ENCODE measurements around the gene HIPK2. TPM values are rescaled to one million over a fixed set of nuclear protein-coding genes. Genes with fewer than 3 reads are reported as not detected.

Gene HIPK2
- total RNA-seq, 2 experiments from 2014 or later, result 6.2 to 7.9 TPM

GRCh38 chr7:139597028-139597427 lies 180.8 kb downstream of the HIPK2 start:
- intact Hi-C loops (cut with micrococcal nuclease; ENCODE audit: unreplicated experiment), result no loop called here
- TF ChIP-seq CTCF (conservative IDR thresholded peaks at IDR 0.05; ENCODE audit: low read length) (no peak), EZH2phosphoT487 (IDR thresholded peaks at IDR 0.05; ENCODE audit: borderline replicate concordance, low read depth, low read length) (no peak)
- no peaks in the 10 kb centered on the region for H3K9me2 ChIP-seq (ENCODE audit: insufficient read depth, low read length)
- no peaks in the 10 kb centered on the region for H4K20me1 ChIP-seq (ENCODE audit: insufficient read depth, low read length)
- no peak overlapping the region for H3K4me3 ChIP-seq (ENCODE audit: low read depth, low read length, poor library complexity, severe bottlenecking)
- H2AFZ ChIP-seq (ENCODE audit: low read length), result no peak overlapping the region
- ChIA-PET CTCF (ENCODE audit: unreplicated experiment) (no interaction called here), POLR2A (no interaction called here)
- H3K79me2 ChIP-seq (ENCODE audit: insufficient read depth, low read depth, low read length), result no peaks in the 10 kb centered on the region
- no peak for DNase-seq (ENCODE audit: low spot score)
- H3K4me1 ChIP-seq (ENCODE audit: insufficient read depth, low read length, poor library complexity, severe bottlenecking), result no peaks in the 10 kb centered on the region
- H3K27ac ChIP-seq (ENCODE audit: low read depth, low read length, poor library complexity, severe bottlenecking), result no peak overlapping the region
- no peaks in the 10 kb centered on the region for H3K9me3 ChIP-seq (ENCODE audit: low read length)
- no peak overlapping the region for H3K4me2 ChIP-seq (ENCODE audit: low read length)
- BruUV-seq (replicated peaks), result no TSS peak
- no peaks in the 10 kb centered on the region for H3K36me3 ChIP-seq (ENCODE audit: insufficient read depth, low read length)

- Histone ChIP-seq H3K27ac (ENCODE audit: low read depth, low read length, poor library complexity, severe bottlenecking) (no peak overlapping the region), H3K4me2 (ENCODE audit: low read length) (no peak overlapping the region), H2AFZ (ENCODE audit: low read length) (no peak overlapping the region), H4K20me1 (ENCODE audit: insufficient read depth, low read length) (no peaks in the 10 kb centered on the region), H3K4me3 (ENCODE audit: low read depth, low read length, poor library complexity, severe bottlenecking) (no peak overlapping the region), H3K9me3 (ENCODE audit: low read length) (no peaks in the 10 kb centered on the region), H3K79me2 (ENCODE audit: insufficient read depth, low read depth, low read length) (no peaks in the 10 kb centered on the region), H3K4me1 (ENCODE audit: insufficient read depth, low read length, poor library complexity, severe bottlenecking) (no peaks in the 10 kb centered on the region), H3K9me2 (ENCODE audit: insufficient read depth, low read length) (no peaks in the 10 kb centered on the region), H3K36me3 (ENCODE audit: insufficient read depth, low read length) (no peaks in the 10 kb centered on the region)
- DNase-seq (ENCODE audit: low spot score), result no peak
- no TSS peak for BruUV-seq (replicated peaks)
- ChIA-PET CTCF (ENCODE audit: unreplicated experiment) (no interaction called here), POLR2A (no interaction called here)
- TF ChIP-seq CTCF (conservative IDR thresholded peaks at IDR 0.05; ENCODE audit: low read length) (no peak), EZH2phosphoT487 (IDR thresholded peaks at IDR 0.05; ENCODE audit: borderline replicate concordance, low read depth, low read length) (no peak)
- intact Hi-C loops (cut with micrococcal nuclease; ENCODE audit: unreplicated experiment), result no loop called here
Observed at GRCh38 chr7:139596626-139597025, 181.2 kb downstream of the HIPK2 start.

GRCh38 chr7:139595806-139596205 lies 182.0 kb downstream of the HIPK2 start:
- ChIA-PET CTCF (ENCODE audit: unreplicated experiment) (no interaction called here), POLR2A (no interaction called here)
- intact Hi-C loops (cut with micrococcal nuclease; ENCODE audit: unreplicated experiment), result no loop called here
- Histone ChIP-seq H3K9me2 (ENCODE audit: insufficient read depth, low read length) (no peaks in the 10 kb centered on the region), H3K4me1 (ENCODE audit: insufficient read depth, low read length, poor library complexity, severe bottlenecking) (no peaks in the 10 kb centered on the region), H3K27ac (ENCODE audit: low read depth, low read length, poor library complexity, severe bottlenecking) (no peak overlapping the region), H2AFZ (ENCODE audit: low read length) (no peak overlapping the region), H3K9me3 (ENCODE audit: low read length) (no peaks in the 10 kb centered on the region), H3K36me3 (ENCODE audit: insufficient read depth, low read length) (no peaks in the 10 kb centered on the region), H3K4me3 (ENCODE audit: low read depth, low read length, poor library complexity, severe bottlenecking) (no peak overlapping the region), H3K4me2 (ENCODE audit: low read length) (no peak overlapping the region), H4K20me1 (ENCODE audit: insufficient read depth, low read length) (no peaks in the 10 kb centered on the region), H3K79me2 (ENCODE audit: insufficient read depth, low read depth, low read length) (no peaks in the 10 kb centered on the region)
- BruUV-seq (replicated peaks), result no TSS peak
- no peak for DNase-seq (ENCODE audit: low spot score)
- TF ChIP-seq CTCF (conservative IDR thresholded peaks at IDR 0.05; ENCODE audit: low read length), result no peak
- TF ChIP-seq EZH2phosphoT487 (IDR thresholded peaks at IDR 0.05; ENCODE audit: borderline replicate concordance, low read depth, low read length), result no peak
